K562 (cell line): Measurements from ENCODE around the gene STK11. TPM values are rescaled to one million over a fixed set of nuclear protein-coding genes. Genes with fewer than 3 reads are reported as not detected.

ENCODE experiments used
- JUN ChIP-seq, 2 experiments: sonication (generic) in 1 of 2; formaldehyde crosslinking in 1 of 2; IDR thresholded peaks; 2 replicates each; pipeline versions ENCODE4 v1.6.1 to v1.8.0; 2012 to 2022; ENCODE audit warnings: borderline replicate concordance in 2 of 2, mild to moderate bottlenecking in 2 of 2, improper control_type of control experiment in 1 of 2, low read depth in 1 of 2, low read length in 1 of 2, missing genetic modification reagents in 1 of 2
- MITF ChIP-seq: IDR thresholded peaks from 2 replicates; pipeline ENCODE4 v1.6.1; 2014; ENCODE audit warnings: antibody characterized with exemption
- SMARCC2 ChIP-seq: fragments of 450-650 bp; IDR thresholded peaks from 2 replicates; pipeline ENCODE4 v1.6.1; 2017; ENCODE audit warnings: antibody characterized with exemption, moderate library complexity, mild to moderate bottlenecking, low read depth
- SNRNP70 ChIP-seq: fragments of 200-400 bp; formaldehyde crosslinking; optimal IDR thresholded peaks from 2 replicates; pipeline ENCODE3; 2017; ENCODE audit warnings: low read depth, low read length
- ZNF274 ChIP-seq: IDR thresholded peaks from 2 replicates; pipeline ENCODE4 v1.6.1; 2011; ENCODE audit warnings: low read depth, mild to moderate bottlenecking, low read length, moderate library complexity, borderline replicate concordance
- ZNF407 ChIP-seq: fragments of 450-650 bp; IDR thresholded peaks from 2 replicates; pipeline ENCODE4 v1.6.1; 2016; ENCODE audit warnings: low read depth
- polyA plus RNA-seq, 8 experiments: library from polyadenylated mRNA; depleted of rRNA in 4 of 8; stranded (reverse) in 5 of 8; unstranded in 3 of 8; fragments of >200 nt; fragmentation: Nextera tagmentation in 2 of 8; fragmentation: Illumina TruSeq in 1 of 8; extraction: Ambion mirVana in 2 of 8; extraction: Trizol in 1 of 8; gene quantifications; 2 replicates each; pipeline versions ENCODE4 v1.2.1 to v1.2.3, GENCODE V29; 2011 to 2014; ENCODE audit warnings: inconsistent platforms in 1 of 8, missing spikeins in 1 of 8
- total RNA-seq, 7 experiments: library from RNA; depleted of rRNA in 6 of 7; stranded (reverse); fragments of >200 nt in 6 of 7; fragmentation: Illumina TruSeq in 2 of 7; extraction: Trizol in 2 of 7; gene quantifications; 2 replicates each; pipeline versions ENCODE4 v1.2.1 to v1.2.3, GENCODE V29; 2011 to 2021; ENCODE audit warnings: low replicate concordance in 1 of 7
- TF ChIP-seq, protein P1 (sequence below): sonication (generic); formaldehyde crosslinking; IDR thresholded peaks from 2 replicates; pipeline ENCODE4 v1.8.1; 2023; ENCODE audit warnings: missing genetic modification reagents, mild to moderate bottlenecking, borderline replicate concordance
- TF ChIP-seq, protein P2 (sequence below), 2 experiments: fragments of 450-650 bp in 1 of 2; sonication (generic) in 1 of 2; formaldehyde crosslinking in 1 of 2; IDR thresholded peaks in 1 of 2; conservative IDR thresholded peaks in 1 of 2; 2 replicates each; pipeline versions ENCODE4 v1.6.1 to v1.8.1; 2016 to 2023; ENCODE audit warnings: mild to moderate bottlenecking in 2 of 2, moderate library complexity in 2 of 2, inconsistent platforms in 1 of 2, missing genetic modification reagents in 1 of 2

The STK11 gene
- total and polyA plus RNA-seq, 9 of the 15 experiments (the other 6 are each of a cell fraction or from before 2014, with no cell fraction given) = 0.15 to 96.5 (median 31.7) TPM

GRCh38 chr19:1269478-1270212, 64.1 kb downstream of the STK11 start (continued):
- TF ChIP-seq ZNF407 (no peak), JUN (IDR thresholded peaks at IDR 0.05; ENCODE audit: borderline replicate concordance, low read depth, low read length) (peak; percentile 20; the same call in 1 of the 2 replicates), JUN (CRISPR knock-in tag; IDR thresholded peaks at IDR 0.05; ENCODE audit: borderline replicate concordance) (no peak), SNRNP70 (no peak), ZNF274 (no peak), SMARCC2 (no peak), MITF (no peak)
- TF ChIP-seq, protein P1, sequence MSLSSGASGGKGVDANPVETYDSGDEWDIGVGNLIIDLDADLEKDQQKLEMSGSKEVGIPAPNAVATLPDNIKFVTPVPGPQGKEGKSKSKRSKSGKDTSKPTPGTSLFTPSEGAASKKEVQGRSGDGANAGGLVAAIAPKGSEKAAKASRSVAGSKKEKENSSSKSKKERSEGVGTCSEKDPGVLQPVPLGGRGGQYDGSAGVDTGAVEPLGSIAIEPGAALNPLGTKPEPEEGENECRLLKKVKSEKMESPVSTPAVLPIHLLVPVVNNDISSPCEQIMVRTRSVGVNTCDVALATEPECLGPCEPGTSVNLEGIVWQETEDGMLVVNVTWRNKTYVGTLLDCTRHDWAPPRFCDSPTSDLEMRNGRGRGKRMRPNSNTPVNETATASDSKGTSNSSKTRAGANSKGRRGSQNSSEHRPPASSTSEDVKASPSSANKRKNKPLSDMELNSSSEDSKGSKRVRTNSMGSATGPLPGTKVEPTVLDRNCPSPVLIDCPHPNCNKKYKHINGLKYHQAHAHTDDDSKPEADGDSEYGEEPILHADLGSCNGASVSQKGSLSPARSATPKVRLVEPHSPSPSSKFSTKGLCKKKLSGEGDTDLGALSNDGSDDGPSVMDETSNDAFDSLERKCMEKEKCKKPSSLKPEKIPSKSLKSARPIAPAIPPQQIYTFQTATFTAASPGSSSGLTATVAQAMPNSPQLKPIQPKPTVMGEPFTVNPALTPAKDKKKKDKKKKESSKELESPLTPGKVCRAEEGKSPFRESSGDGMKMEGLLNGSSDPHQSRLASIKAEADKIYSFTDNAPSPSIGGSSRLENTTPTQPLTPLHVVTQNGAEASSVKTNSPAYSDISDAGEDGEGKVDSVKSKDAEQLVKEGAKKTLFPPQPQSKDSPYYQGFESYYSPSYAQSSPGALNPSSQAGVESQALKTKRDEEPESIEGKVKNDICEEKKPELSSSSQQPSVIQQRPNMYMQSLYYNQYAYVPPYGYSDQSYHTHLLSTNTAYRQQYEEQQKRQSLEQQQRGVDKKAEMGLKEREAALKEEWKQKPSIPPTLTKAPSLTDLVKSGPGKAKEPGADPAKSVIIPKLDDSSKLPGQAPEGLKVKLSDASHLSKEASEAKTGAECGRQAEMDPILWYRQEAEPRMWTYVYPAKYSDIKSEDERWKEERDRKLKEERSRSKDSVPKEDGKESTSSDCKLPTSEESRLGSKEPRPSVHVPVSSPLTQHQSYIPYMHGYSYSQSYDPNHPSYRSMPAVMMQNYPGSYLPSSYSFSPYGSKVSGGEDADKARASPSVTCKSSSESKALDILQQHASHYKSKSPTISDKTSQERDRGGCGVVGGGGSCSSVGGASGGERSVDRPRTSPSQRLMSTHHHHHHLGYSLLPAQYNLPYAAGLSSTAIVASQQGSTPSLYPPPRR (CRISPR knock-in tag) = no peak
- TF ChIP-seq, protein P2, sequence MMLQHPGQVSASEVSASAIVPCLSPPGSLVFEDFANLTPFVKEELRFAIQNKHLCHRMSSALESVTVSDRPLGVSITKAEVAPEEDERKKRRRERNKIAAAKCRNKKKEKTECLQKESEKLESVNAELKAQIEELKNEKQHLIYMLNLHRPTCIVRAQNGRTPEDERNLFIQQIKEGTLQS (IDR thresholded peaks at IDR 0.05) = no peak
- TF ChIP-seq, protein P2 (CRISPR knock-in tag; conservative IDR thresholded peaks at IDR 0.05) = no peak; the same call in 1 of the 2 replicates
